SK-N-SH (cell line): ENCODE measurements around the gene PSMA1.

ENCODE experiments used
- CTCF ChIP-seq: fragments of 200-600 bp; sonication (generic); IDR thresholded peaks from 2 replicates; pipeline ENCODE4 v1.6.1; 2017; ENCODE audit warnings: antibody characterized with exemption, mild to moderate bottlenecking, moderate library complexity
- FOSL2 ChIP-seq: IDR thresholded peaks from 2 replicates; pipeline ENCODE4 v1.4.0; 2012; ENCODE audit warnings: low read depth, mild to moderate bottlenecking, moderate library complexity, borderline replicate concordance
- FOXM1 ChIP-seq: IDR thresholded peaks from 2 replicates; pipeline ENCODE4 v1.4.0; 2012; ENCODE audit warnings: low read depth, mild to moderate bottlenecking
- MAX ChIP-seq: IDR thresholded peaks from 2 replicates; pipeline ENCODE4 v1.4.0; 2012; ENCODE audit warnings: low read depth
- POLR2AphosphoS5 ChIP-seq: IDR thresholded peaks from 2 replicates; pipeline ENCODE4 v1.6.1; 2012; ENCODE audit warnings: low read depth, low read length
- RXRA ChIP-seq: IDR thresholded peaks from 2 replicates; pipeline ENCODE4 v1.4.0; 2012; ENCODE audit warnings: low read depth, mild to moderate bottlenecking, borderline replicate concordance
- USF2 ChIP-seq: fragments of 150-350 bp; IDR thresholded peaks from 2 replicates; pipeline ENCODE4 v1.6.1; 2017; ENCODE audit warnings: antibody characterized with exemption, low read length, low read depth, borderline replicate concordance
- TF ChIP-seq, protein P1 (sequence below): IDR thresholded peaks from 2 replicates; pipeline ENCODE4 v1.6.1; 2012; ENCODE audit warnings: mild to moderate bottlenecking, low read depth, low read length, moderate library complexity

DNA sequence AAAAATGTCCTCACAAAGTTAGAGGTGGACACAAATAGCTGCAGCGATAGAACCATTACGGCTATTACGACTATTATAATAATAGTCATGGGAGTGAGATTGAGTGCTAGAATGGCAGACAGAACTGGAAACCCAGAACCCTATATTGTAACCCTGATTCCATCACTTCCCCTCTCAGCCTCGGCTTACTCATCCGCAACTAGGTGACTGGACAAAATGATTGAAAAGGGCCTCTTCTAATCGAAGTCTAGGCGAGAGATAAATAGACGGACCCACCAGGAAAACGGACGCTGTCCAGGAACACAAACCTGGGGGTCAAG, 629 bp downstream of the PSMA1 start:
- TF ChIP-seq RXRA = no peak
- no peak for TF ChIP-seq CTCF
- no peak for TF ChIP-seq FOXM1
- TF ChIP-seq, protein P1, sequence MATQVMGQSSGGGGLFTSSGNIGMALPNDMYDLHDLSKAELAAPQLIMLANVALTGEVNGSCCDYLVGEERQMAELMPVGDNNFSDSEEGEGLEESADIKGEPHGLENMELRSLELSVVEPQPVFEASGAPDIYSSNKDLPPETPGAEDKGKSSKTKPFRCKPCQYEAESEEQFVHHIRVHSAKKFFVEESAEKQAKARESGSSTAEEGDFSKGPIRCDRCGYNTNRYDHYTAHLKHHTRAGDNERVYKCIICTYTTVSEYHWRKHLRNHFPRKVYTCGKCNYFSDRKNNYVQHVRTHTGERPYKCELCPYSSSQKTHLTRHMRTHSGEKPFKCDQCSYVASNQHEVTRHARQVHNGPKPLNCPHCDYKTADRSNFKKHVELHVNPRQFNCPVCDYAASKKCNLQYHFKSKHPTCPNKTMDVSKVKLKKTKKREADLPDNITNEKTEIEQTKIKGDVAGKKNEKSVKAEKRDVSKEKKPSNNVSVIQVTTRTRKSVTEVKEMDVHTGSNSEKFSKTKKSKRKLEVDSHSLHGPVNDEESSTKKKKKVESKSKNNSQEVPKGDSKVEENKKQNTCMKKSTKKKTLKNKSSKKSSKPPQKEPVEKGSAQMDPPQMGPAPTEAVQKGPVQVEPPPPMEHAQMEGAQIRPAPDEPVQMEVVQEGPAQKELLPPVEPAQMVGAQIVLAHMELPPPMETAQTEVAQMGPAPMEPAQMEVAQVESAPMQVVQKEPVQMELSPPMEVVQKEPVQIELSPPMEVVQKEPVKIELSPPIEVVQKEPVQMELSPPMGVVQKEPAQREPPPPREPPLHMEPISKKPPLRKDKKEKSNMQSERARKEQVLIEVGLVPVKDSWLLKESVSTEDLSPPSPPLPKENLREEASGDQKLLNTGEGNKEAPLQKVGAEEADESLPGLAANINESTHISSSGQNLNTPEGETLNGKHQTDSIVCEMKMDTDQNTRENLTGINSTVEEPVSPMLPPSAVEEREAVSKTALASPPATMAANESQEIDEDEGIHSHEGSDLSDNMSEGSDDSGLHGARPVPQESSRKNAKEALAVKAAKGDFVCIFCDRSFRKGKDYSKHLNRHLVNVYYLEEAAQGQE = no peak
- no peak for TF ChIP-seq POLR2AphosphoS5
- no peak for TF ChIP-seq MAX
- TF ChIP-seq USF2 = no peak
- TF ChIP-seq FOSL2 = no peak
